SK-N-SH (cell line): ENCODE measurements around the gene PTPRK. TPM values are rescaled to one million over a fixed set of nuclear protein-coding genes. Genes with fewer than 3 reads are reported as not detected.

Experiments used
- CTCF ChIA-PET: fragments of 300-600, 350-600 bp; formaldehyde crosslinking; extraction: SDS; loops from one replicate; lab custom pipeline; 2021; lab: Yijun Ruan, JAX
- POLR2A ChIA-PET: fragments of 350-600 bp; sonication (Branson Sonifier 250); formaldehyde crosslinking; extraction: SDS; loops from one replicate; lab custom pipeline; 2020; ENCODE audit warnings: antibody characterized with exemption, inconsistent platforms; lab: Yijun Ruan, JAX
- DNase-seq: peaks from one replicate; pipeline ENCODE4 v3.0.0; 2012
- H2AFZ ChIP-seq: fragments of 200-600 bp; sonication (generic); 2 replicates; pipeline ENCODE4 v1.8.1; 2016; ENCODE audit warnings: antibody characterized with exemption, mild to moderate bottlenecking, low read depth
- H3F3A ChIP-seq: fragments of 200-600 bp; sonication (generic); replicated peaks from 2 replicates; pipeline ENCODE3; 2016; ENCODE audit warnings: antibody characterized with exemption, mild to moderate bottlenecking; ENCODE audit not compliant: insufficient read depth
- H3K27ac ChIP-seq, 2 experiments: fragments of 200-500 bp in 1 of 2; fragments of 200-600 bp in 1 of 2; sonication (Bioruptor generic) in 1 of 2; sonication (generic), shearing (Covaris generic) in 1 of 2; 2 replicates each; pipeline versions ENCODE4 v1.5.1 to v1.6.1; 2014 to 2016; ENCODE audit warnings: low read depth in 2 of 2, inconsistent platforms in 1 of 2, low read length in 1 of 2, mild to moderate bottlenecking in 1 of 2, mixed read lengths in 1 of 2
- H3K27me3 ChIP-seq: fragments of 200-600 bp; sonication (generic), shearing (Covaris generic); 2 replicates; pipeline ENCODE4 v1.6.1; 2016; ENCODE audit warnings: mixed run types; ENCODE audit not compliant: insufficient read depth
- H3K36me3 ChIP-seq, 2 experiments: fragments of 200-500 bp in 1 of 2; fragments of 200-600 bp in 1 of 2; sonication (Bioruptor generic) in 1 of 2; sonication (generic) in 1 of 2; replicated peaks in 1 of 2; 2 replicates each; pipeline versions ENCODE3 to v1.5.1; 2014 to 2016; ENCODE audit warnings: low read length in 1 of 2, mild to moderate bottlenecking in 1 of 2; ENCODE audit not compliant: insufficient read depth in 2 of 2, control insufficient read depth in 1 of 2
- H3K4me1 ChIP-seq, 2 experiments: fragments of 200-500 bp in 1 of 2; fragments of 200-600 bp in 1 of 2; sonication (Bioruptor generic) in 1 of 2; sonication (generic), shearing (Covaris generic) in 1 of 2; 2 replicates each; pipeline versions ENCODE4 v1.5.1 to v1.6.1; 2014 to 2016; ENCODE audit warnings: low read depth in 1 of 2, low read length in 1 of 2, mixed run types in 1 of 2; ENCODE audit not compliant: insufficient read depth in 2 of 2, control insufficient read depth in 1 of 2
- H3K4me2 ChIP-seq: fragments of 200-600 bp; sonication (generic), shearing (Covaris generic); 2 replicates; pipeline ENCODE4 v1.6.1; 2017; ENCODE audit warnings: mixed run types
- H3K4me3 ChIP-seq, 2 experiments: fragments of 200-500 bp in 1 of 2; fragments of 200-600 bp in 1 of 2; sonication (Bioruptor generic) in 1 of 2; sonication (generic), shearing (Covaris generic) in 1 of 2; 2 replicates each; pipeline versions ENCODE4 v1.5.1 to v1.8.1; 2014 to 2016; ENCODE audit warnings: low read depth in 2 of 2, inconsistent platforms in 1 of 2, low read length in 1 of 2, mild to moderate bottlenecking in 1 of 2, mixed read lengths in 1 of 2, moderate library complexity in 1 of 2
- H3K79me2 ChIP-seq: fragments of 200-600 bp; sonication (generic); 2 replicates; pipeline ENCODE4 v1.8.1; 2017; ENCODE audit warnings: mild to moderate bottlenecking; ENCODE audit not compliant: insufficient read depth
- H3K9ac ChIP-seq: fragments of 200-600 bp; sonication (generic); 2 replicates; pipeline ENCODE4 v1.6.1; 2017; ENCODE audit warnings: mixed run types
- H3K9me2 ChIP-seq: fragments of 200-600 bp; sonication (generic); 2 replicates; pipeline ENCODE4 v1.6.1; 2017; ENCODE audit warnings: mixed run types
- H3K9me3 ChIP-seq: fragments of 200-600 bp; sonication (generic); 2 replicates; pipeline ENCODE4 v1.6.1; 2017; ENCODE audit warnings: mixed run types, mild to moderate bottlenecking, moderate library complexity
- H4K20me1 ChIP-seq: fragments of 200-600 bp; sonication (generic); 2 replicates; pipeline ENCODE4 v1.6.1; 2017; ENCODE audit warnings: mild to moderate bottlenecking, mixed run types; ENCODE audit not compliant: insufficient read depth
- CTCF ChIP-seq: fragments of 200-600 bp; sonication (generic); IDR thresholded peaks from 2 replicates; pipeline ENCODE4 v1.6.1; 2017; ENCODE audit warnings: antibody characterized with exemption, mild to moderate bottlenecking, moderate library complexity
- ELF1 ChIP-seq: IDR thresholded peaks from 2 replicates; pipeline ENCODE4 v1.4.0; 2012
- FOSL2 ChIP-seq: IDR thresholded peaks from 2 replicates; pipeline ENCODE4 v1.4.0; 2012; ENCODE audit warnings: low read depth, mild to moderate bottlenecking, moderate library complexity, borderline replicate concordance
- GABPA ChIP-seq: IDR thresholded peaks from 2 replicates; pipeline ENCODE4 v1.4.0; 2012; ENCODE audit warnings: low read depth, mild to moderate bottlenecking
- IRF3 ChIP-seq: fragments of 150-350 bp; IDR thresholded peaks from 2 replicates; pipeline ENCODE4 v1.6.1; 2016; ENCODE audit warnings: mild to moderate bottlenecking, low read depth, low read length
- NFIC ChIP-seq: IDR thresholded peaks from 2 replicates; pipeline ENCODE4 v1.4.0; 2012; ENCODE audit warnings: borderline replicate concordance
- NRF1 ChIP-seq: IDR thresholded peaks from 2 replicates; pipeline ENCODE4 v1.6.1; 2012; ENCODE audit warnings: low read depth, mild to moderate bottlenecking, low read length
- REST ChIP-seq: IDR thresholded peaks from 2 replicates; pipeline ENCODE4 v1.6.1; 2012; ENCODE audit warnings: mild to moderate bottlenecking, low read depth, low read length, moderate library complexity
- RFX5 ChIP-seq: IDR thresholded peaks from 2 replicates; pipeline ENCODE4 v1.6.1; 2012; ENCODE audit warnings: mild to moderate bottlenecking, improper control_type of control experiment, low read length
- RXRA ChIP-seq: IDR thresholded peaks from 2 replicates; pipeline ENCODE4 v1.4.0; 2012; ENCODE audit warnings: low read depth, mild to moderate bottlenecking, borderline replicate concordance
- TAF1 ChIP-seq: IDR thresholded peaks from 2 replicates; pipeline ENCODE4 v1.6.1; 2012; ENCODE audit warnings: low read depth, mild to moderate bottlenecking, low read length, moderate library complexity, borderline replicate concordance
- TEAD4 ChIP-seq: IDR thresholded peaks from 2 replicates; pipeline ENCODE4 v1.4.0; 2012; ENCODE audit warnings: mild to moderate bottlenecking, borderline replicate concordance; ENCODE audit not compliant: insufficient read depth
- YY1 ChIP-seq: IDR thresholded peaks from 2 replicates; pipeline ENCODE4 v1.4.0; 2012; ENCODE audit warnings: low read depth, mild to moderate bottlenecking
- ZBTB33 ChIP-seq: IDR thresholded peaks from 2 replicates; pipeline ENCODE4 v1.4.0; 2012; ENCODE audit warnings: low read depth, borderline replicate concordance
- WGBS: methylation state at CpG from one replicate; pipeline ENCODE4 v1.1.6; 2017; ENCODE audit warnings: low lambda C conversion rate; 5-methylcytosine and 5-hydroxymethylcytosine counted together
- polyA plus RNA-seq, 3 experiments: library from polyadenylated mRNA; depleted of rRNA; stranded (reverse); fragments of >200 nt; gene quantifications; 2 replicates each; pipeline ENCODE4 v1.2.3, GENCODE V29; 2012
- TF ChIP-seq, protein P1 (sequence below): IDR thresholded peaks from 2 replicates; pipeline ENCODE4; 2012

The PTPRK gene
- polyA plus RNA-seq, 1 of the 3 experiments (the other 2 are of a cell fraction): 9.5 TPM

DNA sequence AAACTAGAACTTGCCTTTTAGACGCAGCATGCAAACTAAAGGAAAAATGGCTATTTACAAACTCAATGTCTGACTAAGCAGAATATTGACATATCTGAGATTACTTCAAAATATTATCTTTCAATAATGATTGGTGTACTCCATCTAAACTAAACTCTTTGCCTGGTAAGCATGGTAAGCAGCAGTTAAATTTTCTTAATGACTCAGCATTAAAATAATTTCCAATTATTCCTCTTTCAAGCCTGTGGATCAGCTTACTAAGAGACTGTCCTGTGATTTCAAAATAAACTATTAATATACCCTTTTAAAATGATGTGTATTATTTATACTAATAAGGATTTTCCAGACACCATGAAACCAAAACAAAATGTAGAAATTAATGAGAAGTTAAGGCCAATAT, 392.7 kb downstream of the PTPRK start:
- Histone ChIP-seq H3K79me2 (no peaks in the 10 kb centered on the region), H3F3A (peaks cover 3% of the 10 kb centered on the region), H3K4me1 (peaks cover 0 to 5% of the 10 kb centered on the region in 2 experiments; a peak in 1 of 4 replicates), H3K9me3 (no peaks in the 10 kb centered on the region), H3K9ac (no peak overlapping the region), H3K4me3 (no peak overlapping the region), H2AFZ (no peak overlapping the region), H3K27me3 (no peaks in the 10 kb centered on the region), H3K27ac (no peak overlapping the region), H3K4me2 (no peak overlapping the region), H3K36me3 (peaks cover 0 to 12% of the 10 kb centered on the region in 2 experiments), H3K9me2 (no peaks in the 10 kb centered on the region), H4K20me1 (0 out of 2 replicates have a peak, but pooled peaks cover 2% of the 10 kb centered on the region)
- no peak for TF ChIP-seq REST
- TF ChIP-seq ZBTB33: no peak
- TF ChIP-seq, protein P1, sequence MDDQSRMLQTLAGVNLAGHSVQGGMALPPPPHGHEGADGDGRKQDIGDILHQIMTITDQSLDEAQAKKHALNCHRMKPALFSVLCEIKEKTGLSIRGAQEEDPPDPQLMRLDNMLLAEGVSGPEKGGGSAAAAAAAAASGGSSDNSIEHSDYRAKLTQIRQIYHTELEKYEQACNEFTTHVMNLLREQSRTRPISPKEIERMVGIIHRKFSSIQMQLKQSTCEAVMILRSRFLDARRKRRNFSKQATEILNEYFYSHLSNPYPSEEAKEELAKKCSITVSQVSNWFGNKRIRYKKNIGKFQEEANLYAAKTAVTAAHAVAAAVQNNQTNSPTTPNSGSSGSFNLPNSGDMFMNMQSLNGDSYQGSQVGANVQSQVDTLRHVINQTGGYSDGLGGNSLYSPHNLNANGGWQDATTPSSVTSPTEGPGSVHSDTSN: no peak
- no peak for TF ChIP-seq TEAD4
- TF ChIP-seq YY1: no peak
- no peak for TF ChIP-seq CTCF
- no peak for TF ChIP-seq RXRA
- TF ChIP-seq GABPA: no peak
- no peak for TF ChIP-seq FOSL2
- no peak for TF ChIP-seq IRF3
- TF ChIP-seq ELF1: no peak
- TF ChIP-seq NFIC: no peak
- no peak for TF ChIP-seq RFX5
- TF ChIP-seq TAF1: no peak
- no peak for TF ChIP-seq NRF1
- ChIA-PET CTCF (no interaction called here), POLR2A (no interaction called here)
- WGBS: 83% methylated on average over 1 of the region's 1 CpG
- DNase-seq: no peak
